Epithelial cell of esophagus (primary cell): Measurements from ENCODE around the gene UIMC1.

Source experiments
- DNase-seq: peaks from one replicate; pipeline ENCODE4 v3.0.0; 2010; ENCODE audit warnings: low read depth
- H3K4me3 ChIP-seq: 2 replicates; pipeline ENCODE4 v1.5.1; 2011; ENCODE audit warnings: mild to moderate bottlenecking, low read length, control low read depth
- TF ChIP-seq, protein P1 (sequence below): IDR thresholded peaks from 2 replicates; pipeline ENCODE4 v1.5.1; 2011; ENCODE audit warnings: low read depth, mild to moderate bottlenecking, low read length, control low read depth, inconsistent platforms; ENCODE audit not compliant: insufficient read depth; ENCODE audit errors: missing control alignments

UIMC1 gene

DNA sequence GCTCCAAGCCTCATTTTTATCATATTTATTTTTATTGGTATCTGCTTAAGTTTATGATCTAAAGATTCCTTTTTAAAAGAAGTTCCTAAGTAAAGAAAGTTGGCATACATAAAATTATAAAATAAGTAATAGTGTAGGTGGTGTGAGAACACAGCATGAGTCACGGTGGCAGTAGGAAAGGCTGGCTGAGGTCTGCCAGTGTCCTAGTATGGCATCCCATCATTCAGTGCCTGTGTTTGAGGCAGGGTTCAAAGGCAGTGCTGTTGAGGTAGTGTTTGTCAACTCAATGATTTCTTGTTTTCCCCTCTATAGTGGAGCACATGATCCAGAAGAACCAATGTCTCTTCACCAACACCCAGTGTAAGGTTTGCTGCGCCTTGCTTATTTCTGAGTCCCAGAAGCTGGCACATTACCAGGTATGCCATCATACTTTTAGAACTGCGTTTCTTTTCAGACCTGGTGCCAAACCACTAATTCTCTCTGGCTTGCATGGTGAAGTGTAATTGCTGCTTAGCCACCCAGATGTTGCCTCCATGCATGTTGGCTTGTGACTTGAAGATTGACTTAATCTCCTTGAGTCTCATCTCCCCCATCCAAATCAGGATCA lies 34.3 kb upstream of the UIMC1 start:
- TF ChIP-seq, protein P1, sequence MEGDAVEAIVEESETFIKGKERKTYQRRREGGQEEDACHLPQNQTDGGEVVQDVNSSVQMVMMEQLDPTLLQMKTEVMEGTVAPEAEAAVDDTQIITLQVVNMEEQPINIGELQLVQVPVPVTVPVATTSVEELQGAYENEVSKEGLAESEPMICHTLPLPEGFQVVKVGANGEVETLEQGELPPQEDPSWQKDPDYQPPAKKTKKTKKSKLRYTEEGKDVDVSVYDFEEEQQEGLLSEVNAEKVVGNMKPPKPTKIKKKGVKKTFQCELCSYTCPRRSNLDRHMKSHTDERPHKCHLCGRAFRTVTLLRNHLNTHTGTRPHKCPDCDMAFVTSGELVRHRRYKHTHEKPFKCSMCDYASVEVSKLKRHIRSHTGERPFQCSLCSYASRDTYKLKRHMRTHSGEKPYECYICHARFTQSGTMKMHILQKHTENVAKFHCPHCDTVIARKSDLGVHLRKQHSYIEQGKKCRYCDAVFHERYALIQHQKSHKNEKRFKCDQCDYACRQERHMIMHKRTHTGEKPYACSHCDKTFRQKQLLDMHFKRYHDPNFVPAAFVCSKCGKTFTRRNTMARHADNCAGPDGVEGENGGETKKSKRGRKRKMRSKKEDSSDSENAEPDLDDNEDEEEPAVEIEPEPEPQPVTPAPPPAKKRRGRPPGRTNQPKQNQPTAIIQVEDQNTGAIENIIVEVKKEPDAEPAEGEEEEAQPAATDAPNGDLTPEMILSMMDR = no peak
- H3K4me3 ChIP-seq = no peak overlapping the region
- peak; percentile 42 for DNase-seq

DNA sequence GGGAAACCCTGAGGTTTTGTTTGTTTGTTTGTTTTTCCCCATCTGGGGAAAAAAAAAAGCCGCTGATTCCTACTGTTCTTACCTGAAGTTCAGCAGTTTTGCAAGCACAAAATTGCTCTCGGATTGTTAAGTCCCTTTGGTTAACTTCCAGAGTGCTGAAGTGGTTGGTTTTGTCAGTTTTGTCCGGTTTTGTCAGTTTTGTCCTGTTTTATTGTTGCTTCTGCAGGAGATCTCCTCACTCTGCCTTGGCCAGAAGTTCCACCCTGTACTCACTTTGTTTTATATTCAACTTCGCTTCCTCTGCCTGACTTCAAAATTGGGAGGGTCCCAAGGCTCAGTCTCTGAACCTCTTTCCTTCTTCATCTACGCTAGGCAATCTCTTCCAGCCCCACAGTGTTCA lies 30.3 kb upstream of the UIMC1 start:
- TF ChIP-seq, protein P1 = no peak
- H3K4me3 ChIP-seq = no peak overlapping the region
- no peak for DNase-seq

DNA sequence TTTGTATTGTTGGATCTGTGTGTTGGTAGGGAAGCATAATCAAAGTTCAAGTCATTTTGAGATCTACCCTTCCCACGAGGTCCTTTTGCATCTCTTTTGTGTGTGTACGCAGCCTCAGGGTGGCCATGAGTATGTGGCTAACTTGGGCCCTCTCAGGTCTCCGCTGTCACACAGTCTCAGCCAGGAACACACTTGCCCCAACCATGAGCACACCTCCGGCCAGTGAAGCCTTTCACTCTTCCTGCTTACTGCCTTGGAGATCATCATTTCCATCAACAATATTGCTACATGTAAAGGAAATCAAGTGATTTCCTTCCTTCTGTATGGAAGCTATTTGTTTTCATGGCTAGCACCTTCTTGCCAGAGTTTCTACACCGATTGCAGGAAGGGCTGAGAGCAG lies 29.9 kb upstream of the UIMC1 start:
- no peak overlapping the region for H3K4me3 ChIP-seq
- no peak for DNase-seq
- TF ChIP-seq, protein P1 = no peak

DNA sequence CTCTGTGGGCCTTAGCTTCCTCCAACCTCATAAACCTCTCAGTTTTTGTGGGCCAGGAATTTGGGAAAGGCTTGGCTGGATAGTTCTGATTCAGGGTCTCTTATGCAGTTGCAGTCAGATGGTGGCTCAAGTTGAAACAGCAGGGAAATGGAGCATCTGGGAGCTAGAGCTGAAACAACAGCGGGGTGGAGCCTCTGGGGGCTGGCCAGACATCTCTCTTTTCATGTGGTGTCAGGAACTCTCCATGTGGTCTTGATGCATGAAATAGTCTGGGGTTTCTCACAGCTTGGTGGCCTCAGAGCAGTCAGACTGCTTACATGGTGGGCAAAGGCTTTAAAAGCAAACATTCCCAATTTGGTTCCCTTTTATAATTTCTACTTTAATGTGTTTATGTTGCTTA lies 29.4 kb upstream of the UIMC1 start:
- TF ChIP-seq, protein P1 = no peak
- DNase-seq = no peak
- no peak overlapping the region for H3K4me3 ChIP-seq

DNA sequence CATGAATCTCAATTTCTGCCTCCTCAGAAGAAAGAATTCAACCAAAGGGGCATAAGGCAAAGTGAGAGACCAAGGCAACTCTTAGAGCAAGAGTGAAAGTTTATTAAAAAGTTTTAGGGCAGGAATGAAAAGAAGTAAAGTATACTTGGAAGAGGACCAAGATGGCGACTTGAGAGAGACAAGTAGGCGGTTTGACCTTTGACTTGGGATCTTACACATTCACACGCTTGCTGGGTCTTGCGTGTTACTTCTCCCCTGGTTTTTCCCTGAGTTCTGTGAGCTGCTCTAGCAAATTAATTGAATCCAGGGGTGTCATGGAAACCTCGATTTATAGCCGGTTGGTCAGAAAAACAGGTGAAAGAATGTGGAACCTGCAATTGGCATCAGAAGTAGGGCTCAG lies 22.9 kb upstream of the UIMC1 start:
- DNase-seq = no peak
- TF ChIP-seq, protein P1 = no peak
- no peak overlapping the region for H3K4me3 ChIP-seq

DNA sequence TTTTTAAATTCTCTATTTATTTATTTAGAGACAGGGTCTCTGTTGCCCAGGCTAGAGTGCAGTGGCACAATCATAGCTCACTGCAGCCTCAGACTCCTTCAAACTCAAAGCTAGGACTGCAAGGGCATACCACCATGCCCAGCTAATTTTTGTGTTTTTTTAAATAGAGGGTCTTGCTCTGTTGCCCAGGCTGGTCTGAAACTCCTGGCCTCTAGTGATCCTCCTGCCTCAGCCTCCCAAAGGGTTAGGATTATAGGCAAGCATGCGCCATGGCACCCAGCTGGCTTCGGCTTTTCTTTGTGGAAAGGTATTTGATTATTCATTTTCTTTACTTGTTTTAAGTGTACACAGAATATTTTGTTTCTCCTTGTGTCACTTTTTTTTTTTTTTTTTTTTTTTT lies 21.1 kb upstream of the UIMC1 start:
- no peak for DNase-seq
- no peak overlapping the region for H3K4me3 ChIP-seq
- TF ChIP-seq, protein P1 = no peak

DNA sequence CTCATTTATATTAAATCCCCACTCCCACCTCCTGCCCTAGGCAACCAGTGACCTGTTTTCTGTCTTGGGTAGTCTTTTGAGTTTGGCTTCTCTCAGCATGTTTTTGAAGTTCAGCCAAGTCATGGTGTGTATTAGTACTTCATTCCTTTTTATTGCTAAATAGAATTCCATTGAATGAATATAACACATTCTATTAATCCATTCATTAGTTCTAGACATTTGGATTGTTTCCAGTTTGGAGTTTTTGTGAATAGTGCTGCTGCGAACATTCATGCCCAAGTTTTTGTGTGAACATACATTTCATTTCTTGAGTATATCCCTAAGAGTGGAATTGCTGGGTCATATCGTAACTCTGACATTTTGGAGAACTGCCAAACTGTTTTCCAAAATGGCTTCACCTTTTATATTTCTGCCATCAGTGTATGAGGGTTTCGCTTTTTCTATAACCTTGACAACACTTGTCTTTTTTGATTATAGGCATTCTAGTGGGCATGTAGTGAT lies 18.6 kb upstream of the UIMC1 start:
- peak; percentile 52 for DNase-seq
- TF ChIP-seq, protein P1 = no peak
- H3K4me3 ChIP-seq = no peak overlapping the region
